Keratinocyte (primary cell): Measurements from ENCODE around the gene SPRED1.

Source experiments
- EZH2 ChIP-seq: IDR thresholded peaks from one replicate; pipeline ENCODE4 v1.6.1; 2012; ENCODE audit warnings: inconsistent platforms, mild to moderate bottlenecking, low read length, moderate library complexity
- TF ChIP-seq, protein P1 (sequence below), 3 experiments: IDR thresholded peaks in 1 of 3; conservative IDR thresholded peaks in 1 of 3; optimal IDR thresholded peaks in 1 of 3; 2 replicates in 2 of 3; 3 replicates in 1 of 3; pipeline versions ENCODE3 to v1.5.1; 2011; ENCODE audit warnings: low read length in 3 of 3, mild to moderate bottlenecking in 3 of 3, moderate library complexity in 2 of 3, control low read depth in 1 of 3, inconsistent platforms in 1 of 3; ENCODE audit not compliant: insufficient read depth in 2 of 3; ENCODE audit errors: extremely low read depth in 1 of 3

DNA sequence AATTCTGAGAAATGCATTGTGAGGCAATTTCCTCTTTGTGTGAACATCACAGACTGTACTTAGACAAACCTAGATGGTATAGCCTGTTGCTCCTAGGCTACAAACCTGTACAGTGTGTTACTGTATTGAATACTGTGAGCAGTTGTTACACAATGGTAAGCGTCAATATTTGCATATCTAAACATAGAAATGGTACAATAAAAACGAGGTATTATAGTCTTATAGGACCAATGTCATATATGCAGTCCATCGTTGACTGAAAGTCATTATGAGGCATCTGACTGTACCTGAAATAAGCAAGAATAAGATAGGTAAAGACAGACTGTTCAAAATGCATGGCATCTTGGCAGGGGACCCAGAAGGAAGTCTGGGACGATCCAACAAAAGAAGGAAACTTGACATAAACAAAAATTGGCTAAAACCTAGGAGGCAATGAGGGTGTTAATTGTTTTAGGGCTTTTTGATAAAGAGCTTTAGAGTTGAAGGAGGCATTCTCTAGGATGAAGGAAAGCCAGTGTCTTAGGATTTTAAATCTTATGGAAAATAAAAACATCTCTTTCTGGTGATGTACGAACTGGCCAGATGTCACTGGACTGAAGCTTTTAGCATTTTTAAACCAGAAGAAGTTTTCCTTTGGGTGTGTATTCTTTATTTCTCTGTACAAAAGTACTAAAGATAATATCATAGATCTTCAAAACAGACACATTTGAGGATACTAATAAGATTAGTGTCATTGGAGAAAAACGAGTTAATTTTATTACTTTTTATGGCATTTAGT lies 9.2 kb upstream of the SPRED1 start:
- TF ChIP-seq EZH2 = no peak
- TF ChIP-seq, protein P1, sequence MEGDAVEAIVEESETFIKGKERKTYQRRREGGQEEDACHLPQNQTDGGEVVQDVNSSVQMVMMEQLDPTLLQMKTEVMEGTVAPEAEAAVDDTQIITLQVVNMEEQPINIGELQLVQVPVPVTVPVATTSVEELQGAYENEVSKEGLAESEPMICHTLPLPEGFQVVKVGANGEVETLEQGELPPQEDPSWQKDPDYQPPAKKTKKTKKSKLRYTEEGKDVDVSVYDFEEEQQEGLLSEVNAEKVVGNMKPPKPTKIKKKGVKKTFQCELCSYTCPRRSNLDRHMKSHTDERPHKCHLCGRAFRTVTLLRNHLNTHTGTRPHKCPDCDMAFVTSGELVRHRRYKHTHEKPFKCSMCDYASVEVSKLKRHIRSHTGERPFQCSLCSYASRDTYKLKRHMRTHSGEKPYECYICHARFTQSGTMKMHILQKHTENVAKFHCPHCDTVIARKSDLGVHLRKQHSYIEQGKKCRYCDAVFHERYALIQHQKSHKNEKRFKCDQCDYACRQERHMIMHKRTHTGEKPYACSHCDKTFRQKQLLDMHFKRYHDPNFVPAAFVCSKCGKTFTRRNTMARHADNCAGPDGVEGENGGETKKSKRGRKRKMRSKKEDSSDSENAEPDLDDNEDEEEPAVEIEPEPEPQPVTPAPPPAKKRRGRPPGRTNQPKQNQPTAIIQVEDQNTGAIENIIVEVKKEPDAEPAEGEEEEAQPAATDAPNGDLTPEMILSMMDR (optimal IDR thresholded peaks at IDR 0.05 in 1 of 3, IDR thresholded peaks at IDR 0.05 in 1 of 3, conservative IDR thresholded peaks at IDR 0.05 in 1 of 3; ENCODE audit: extremely low read depth in 1 of 3, insufficient read depth in 2 of 3, low read length in 3 of 3) = no peak
